CD4-positive, alpha-beta T cell (primary cell): Measurements from ENCODE around the gene BRINP2. TPM values are rescaled to one million over a fixed set of nuclear protein-coding genes. Genes with fewer than 3 reads are reported as not detected.

ENCODE experiments used
- ATAC-seq: fragments of 200-7000 bp; cut with Tn5 transposase; one replicate; pipeline ENCODE4 v1.10.0; 2022; ENCODE audit warnings: mild to moderate bottlenecking; ENCODE audit not compliant: poor library complexity
- CTCF ChIA-PET: fragments of 350-600 bp; sonication (Branson Sonifier 250); formaldehyde crosslinking; loops from one replicate; lab custom pipeline; 2021; ENCODE audit warnings: antibody characterized with exemption, inconsistent platforms; lab: Charles Lee
- POLR2A ChIA-PET: fragments of 350-600 bp; sonication (Branson Sonifier 250); formaldehyde crosslinking; loops from one replicate; lab custom pipeline; 2021; ENCODE audit warnings: antibody characterized with exemption, inconsistent platforms; lab: Charles Lee
- DNase-seq, 14 experiments: peaks; one replicate each; pipeline ENCODE4 v3.0.0-alpha.2; 2013 to 2020; ENCODE audit warnings: mixed read lengths in 2 of 14
- H3K27ac ChIP-seq, 2 donors: one replicate each; pipeline versions ENCODE4 v1.5.1 to v1.7.0; 2013; ENCODE audit warnings: low read length in 2 of 2, low read depth in 1 of 2, mild to moderate bottlenecking in 1 of 2
- H3K27me3 ChIP-seq, 2 experiments: 1 replicate in 1 of 2; 2 replicates in 1 of 2; pipeline versions ENCODE4 v1.6.1 to v1.7.0; 2013; ENCODE audit warnings: low read length in 2 of 2, control low read depth in 1 of 2, mild to moderate bottlenecking in 1 of 2, moderate library complexity in 1 of 2; ENCODE audit not compliant: insufficient read depth in 2 of 2, control insufficient read depth in 1 of 2
- H3K36me3 ChIP-seq: one replicate; pipeline ENCODE4 v1.6.1; 2013; ENCODE audit warnings: low read length, control low read depth; ENCODE audit not compliant: insufficient read depth
- H3K4me1 ChIP-seq: one replicate; pipeline ENCODE4 v1.6.1; 2013; ENCODE audit warnings: low read length, control low read depth; ENCODE audit not compliant: insufficient read depth
- H3K4me3 ChIP-seq: one replicate; pipeline ENCODE4 v1.5.1; 2013; ENCODE audit warnings: mild to moderate bottlenecking, low read length, moderate library complexity
- H3K9me3 ChIP-seq, 2 experiments: 1 replicate in 1 of 2; 2 replicates in 1 of 2; pipeline versions ENCODE4 v1.6.1 to v1.7.0; 2013; ENCODE audit warnings: low read length in 2 of 2, mild to moderate bottlenecking in 2 of 2, control low read depth in 1 of 2, moderate library complexity in 1 of 2; ENCODE audit not compliant: control insufficient read depth in 1 of 2, insufficient read depth in 1 of 2
- H3K27ac Mint-ChIP-seq: one replicate; pipeline ENCODE4 v1.8.0; 2020; ENCODE audit warnings: mixed read lengths
- H3K27me3 Mint-ChIP-seq: one replicate; pipeline ENCODE4 v1.8.0; 2021; ENCODE audit warnings: mixed read lengths
- H3K36me3 Mint-ChIP-seq: one replicate; pipeline ENCODE4 v1.8.0; 2021; ENCODE audit warnings: low read depth, mixed read lengths
- H3K4me1 Mint-ChIP-seq: one replicate; pipeline ENCODE4 v1.8.0; 2021; ENCODE audit warnings: low read depth, mixed read lengths
- H3K4me3 Mint-ChIP-seq: one replicate; pipeline ENCODE4 v1.8.0; 2020; ENCODE audit warnings: mild to moderate bottlenecking, mixed read lengths
- H3K9me3 Mint-ChIP-seq: one replicate; pipeline ENCODE4 v1.8.0; 2020; ENCODE audit warnings: mixed read lengths
- CTCF ChIP-seq: fragments of 200-600 bp; IDR thresholded peaks from one replicate; pipeline ENCODE4 v1.8.0; 2022; ENCODE audit warnings: antibody characterized with exemption, mild to moderate bottlenecking
- intact Hi-C, 2 experiments: fragments of 100-400 bp; cut with DNase I in 1 of 2; cut with micrococcal nuclease in 1 of 2; formaldehyde crosslinking; loops; one replicate each; pipeline versions ENCODE4 v1.15.1 to v1.9.0; 2023 to 2025; cut with DNase I, micrococcal nuclease
- total RNA-seq, 174 experiments: library from RNA in 2 of 174; stranded (reverse) in 2 of 174; gene quantifications; one replicate each; pipeline ENCODE4 v1.2.3 and lab custom pipeline; 2021 to 2026

BRINP2 gene
- total RNA-seq, 2 experiments from 2014 or later, result not detected

- POLR2A ChIA-PET, result no interaction called here
- no peak for TF ChIP-seq CTCF
- no peak for ATAC-seq
- DNase-seq, result no peak
- Mint-ChIP-seq H3K36me3 (no peaks in the 10 kb centered on the region), H3K27ac (no peak within 1 kb of the TSS), H3K27me3 (peaks cover 34% of the 10 kb centered on the region), H3K4me3 (no peak within 1 kb of the TSS), H3K9me3 (no peaks in the 10 kb centered on the region), H3K4me1 (no peaks in the 10 kb centered on the region)
- CTCF ChIA-PET, result no interaction called here
- intact Hi-C loops, result no loop called here
- H3K27ac ChIP-seq, result no peak within 1 kb of the TSS
- H3K9me3 ChIP-seq, result peaks cover 0 to 5% of the 10 kb centered on the region in 2 experiments
- no peaks in the 10 kb centered on the region for H3K36me3 ChIP-seq
- H3K4me3 ChIP-seq, result no peak within 1 kb of the TSS
- no peaks in the 10 kb centered on the region for H3K4me1 ChIP-seq
- peaks cover 13 to 27% of the 10 kb centered on the region in 2 experiments for H3K27me3 ChIP-seq
Measured at GRCh38 chr1:177164380-177165068, 6.2 kb upstream of the BRINP2 start, which contains the start of gene ASTN1. ASTN1 (minus strand) TSS chr1:177164712; CDS start chr1:177164676, 36 bp downstream.

DNA sequence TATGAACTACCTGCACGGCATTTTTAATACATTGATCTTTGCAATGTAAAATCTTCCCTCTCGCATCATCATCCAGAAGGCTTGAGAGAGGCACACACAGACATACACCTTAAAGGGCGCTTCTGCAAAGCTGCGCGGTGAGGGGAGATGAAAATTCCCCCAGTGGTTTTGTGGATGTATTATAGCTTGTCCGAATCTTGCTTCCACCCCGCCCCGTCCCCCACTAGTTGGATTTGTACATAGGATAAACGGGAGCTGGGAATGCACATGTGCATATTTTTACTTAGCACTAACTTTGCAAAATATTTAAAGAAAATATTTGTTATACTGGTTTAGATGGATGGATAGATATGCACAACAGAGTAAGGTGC, 5.7 kb upstream of the BRINP2 start:
- no peak for TF ChIP-seq CTCF
- no peaks in the 10 kb centered on the region for H3K9me3 Mint-ChIP-seq
- Histone ChIP-seq H3K9me3 (peaks cover 0 to 5% of the 10 kb centered on the region in 2 experiments), H3K27me3 (peaks cover 16 to 29% of the 10 kb centered on the region in 2 experiments), H3K4me1 (no peaks in the 10 kb centered on the region), H3K27ac (no peak overlapping the region), H3K36me3 (no peaks in the 10 kb centered on the region), H3K4me3 (no peak overlapping the region)
- no peaks in the 10 kb centered on the region for H3K36me3 Mint-ChIP-seq
- H3K27ac Mint-ChIP-seq, result no peak overlapping the region
- ChIA-PET CTCF (no interaction called here), POLR2A (no interaction called here)
- no peaks in the 10 kb centered on the region for H3K4me1 Mint-ChIP-seq
- ATAC-seq (no peak), DNase-seq (no peak)
- peaks cover 34% of the 10 kb centered on the region for H3K27me3 Mint-ChIP-seq
- H3K4me3 Mint-ChIP-seq, result no peak overlapping the region
- intact Hi-C loops, result no loop called here

- Histone ChIP-seq H3K36me3 (no peaks in the 10 kb centered on the region), H3K9me3 (peaks cover 0 to 14% of the 10 kb centered on the region in 2 experiments), H3K27ac (no peak overlapping the region), H3K4me3 (no peak overlapping the region), H3K27me3 (peaks cover 26 to 33% of the 10 kb centered on the region in 2 experiments), H3K4me1 (no peaks in the 10 kb centered on the region)
- intact Hi-C loops, result no loop called here
- peaks cover 11% of the 10 kb centered on the region for H3K27me3 Mint-ChIP-seq
- no peak for TF ChIP-seq CTCF
- CTCF ChIA-PET, result no interaction called here
- no peak overlapping the region for H3K4me3 Mint-ChIP-seq
- H3K4me1 Mint-ChIP-seq, result no peaks in the 10 kb centered on the region
- ATAC-seq (no peak), DNase-seq (no peak)
- POLR2A ChIA-PET, result no interaction called here
- H3K9me3 Mint-ChIP-seq, result no peaks in the 10 kb centered on the region
- H3K27ac Mint-ChIP-seq, result no peak overlapping the region
- H3K36me3 Mint-ChIP-seq, result no peaks in the 10 kb centered on the region
Measured at GRCh38 chr1:177171536-177172123, 872 bp downstream of the BRINP2 start.
